Upper lobe of left lung (tissue), 6 donors: ENCODE measurements around the gene AKAP11. TPM values are rescaled to one million over a fixed set of nuclear protein-coding genes. Genes with fewer than 3 reads are reported as not detected.

Experiments
- ATAC-seq, 2 donors: fragments of 200-7000 bp; cut with Tn5 transposase; one replicate each; pipeline ENCODE4 v1.9.1; 2022; ENCODE audit warnings: mild to moderate bottlenecking in 2 of 2, moderate library complexity in 2 of 2; ENCODE audit not compliant: low FRiP score in 2 of 2
- DNase-seq, 2 donors: peaks; one replicate each; pipeline ENCODE4 v3.0.0-alpha.2; 2019 to 2020
- H3K27ac ChIP-seq, 4 donors: fragments of 200-600 bp; sonication (generic); one replicate each; pipeline ENCODE4 v1.5.1; 2016 to 2019
- H3K27me3 ChIP-seq, 4 donors: fragments of 200-600 bp; sonication (generic); one replicate each; pipeline ENCODE4 v1.5.1; 2017 to 2019
- H3K36me3 ChIP-seq, 4 donors: fragments of 200-600 bp; sonication (generic); one replicate each; pipeline ENCODE4 v1.5.1; 2016 to 2019
- H3K4me1 ChIP-seq, 4 donors: fragments of 200-600 bp; sonication (generic); one replicate each; pipeline ENCODE4 v1.5.1; 2018 to 2019
- H3K4me3 ChIP-seq, 4 donors: fragments of 200-600 bp; sonication (generic); one replicate each; pipeline ENCODE4 v1.5.1; 2017 to 2019; ENCODE audit warnings: mild to moderate bottlenecking in 2 of 4, moderate library complexity in 1 of 4
- H3K9me3 ChIP-seq, 4 donors: fragments of 200-600 bp; sonication (generic); one replicate each; pipeline ENCODE4 v1.5.1; 2018 to 2019
- EP300 ChIP-seq, 4 donors: sonication (generic); formaldehyde crosslinking; IDR thresholded peaks; one replicate each; pipeline ENCODE4 v1.5.1; 2017; ENCODE audit warnings: antibody characterized with exemption in 4 of 4, control low read depth in 2 of 4
- POLR2A ChIP-seq, 4 donors: fragments of 450-650 bp; IDR thresholded peaks; one replicate each; pipeline ENCODE4 v1.5.1; 2016 to 2017; ENCODE audit warnings: antibody characterized with exemption in 4 of 4, mild to moderate bottlenecking in 2 of 4
- POLR2AphosphoS5 ChIP-seq, 2 donors: sonication (generic); formaldehyde crosslinking; IDR thresholded peaks; one replicate each; pipeline ENCODE4 v1.5.1; 2017; ENCODE audit warnings: antibody characterized with exemption in 2 of 2
- WGBS, 2 donors: methylation state at CpG; one replicate each; pipeline ENCODE4 v1.1.5; 2017 to 2018; 5-methylcytosine and 5-hydroxymethylcytosine counted together
- total RNA-seq, 6 donors: library from RNA; depleted of rRNA in 4 of 6; stranded (reverse); fragments of >200 nt in 4 of 6; gene quantifications; one replicate each; pipeline versions ENCODE4 v1.1.0 to v1.2.1, GENCODE V29; 2016 to 2021
- TF ChIP-seq, protein P1 (sequence below), 6 experiments: fragments of 450-650 bp in 4 of 6; fragments of 200-600 bp in 2 of 6; sonication (generic) in 2 of 6; IDR thresholded peaks; one replicate each; pipeline ENCODE4 v1.5.1; 2016 to 2019; ENCODE audit warnings: antibody characterized with exemption in 6 of 6
- donor health status: DM: no; HTN: no; CAD: no; lungs with moderate emphysema.
- donor health status: DM: no; HTN: yes; CAD: no; lungs with severe emphysema.

The AKAP11 gene
- total RNA-seq, 6 donors from 2014 or later, result 22.8 to 72.2 (median 25.9) TPM

DNA sequence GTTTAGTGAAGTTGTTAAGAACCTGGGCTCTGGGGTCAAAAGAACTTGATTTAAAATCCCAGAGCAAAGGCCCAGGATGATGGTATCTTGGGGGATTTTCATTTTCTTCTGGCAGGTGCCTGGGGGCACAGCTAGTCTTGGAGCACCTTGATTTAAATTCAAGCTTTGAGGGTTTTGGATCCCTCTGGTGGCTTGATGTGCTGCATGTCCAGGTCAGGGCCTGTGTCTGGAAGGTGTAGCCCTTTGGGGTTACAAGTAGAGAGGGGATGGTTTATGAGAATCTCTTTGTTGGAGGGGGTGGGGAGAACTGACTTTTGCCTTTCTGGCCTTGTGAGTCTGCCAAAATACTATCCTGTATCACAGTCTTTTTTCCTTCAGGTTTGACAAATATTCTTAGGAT is 55.8 kb downstream of the AKAP11 start:
- H3K9me3 ChIP-seq, result no peaks in the 10 kb centered on the region
- H3K4me1 ChIP-seq, result no peaks in the 10 kb centered on the region
- H3K27me3 ChIP-seq, result no peaks in the 10 kb centered on the region
- no peak for TF ChIP-seq POLR2AphosphoS5 (IDR thresholded peaks at IDR 0.05)
- TF ChIP-seq, protein P1, sequence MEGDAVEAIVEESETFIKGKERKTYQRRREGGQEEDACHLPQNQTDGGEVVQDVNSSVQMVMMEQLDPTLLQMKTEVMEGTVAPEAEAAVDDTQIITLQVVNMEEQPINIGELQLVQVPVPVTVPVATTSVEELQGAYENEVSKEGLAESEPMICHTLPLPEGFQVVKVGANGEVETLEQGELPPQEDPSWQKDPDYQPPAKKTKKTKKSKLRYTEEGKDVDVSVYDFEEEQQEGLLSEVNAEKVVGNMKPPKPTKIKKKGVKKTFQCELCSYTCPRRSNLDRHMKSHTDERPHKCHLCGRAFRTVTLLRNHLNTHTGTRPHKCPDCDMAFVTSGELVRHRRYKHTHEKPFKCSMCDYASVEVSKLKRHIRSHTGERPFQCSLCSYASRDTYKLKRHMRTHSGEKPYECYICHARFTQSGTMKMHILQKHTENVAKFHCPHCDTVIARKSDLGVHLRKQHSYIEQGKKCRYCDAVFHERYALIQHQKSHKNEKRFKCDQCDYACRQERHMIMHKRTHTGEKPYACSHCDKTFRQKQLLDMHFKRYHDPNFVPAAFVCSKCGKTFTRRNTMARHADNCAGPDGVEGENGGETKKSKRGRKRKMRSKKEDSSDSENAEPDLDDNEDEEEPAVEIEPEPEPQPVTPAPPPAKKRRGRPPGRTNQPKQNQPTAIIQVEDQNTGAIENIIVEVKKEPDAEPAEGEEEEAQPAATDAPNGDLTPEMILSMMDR (IDR thresholded peaks at IDR 0.05), result no peak
- TF ChIP-seq EP300 (IDR thresholded peaks at IDR 0.05), result no peak
- no peak for TF ChIP-seq POLR2A (IDR thresholded peaks at IDR 0.05)
- H3K27ac ChIP-seq, result no peak overlapping the region
- H3K4me3 ChIP-seq, result no peak overlapping the region
- DNase-seq, result no peak
- H3K36me3 ChIP-seq, result no peaks in the 10 kb centered on the region
- peak in 1 of 2 donors; percentile 43 for ATAC-seq

DNA sequence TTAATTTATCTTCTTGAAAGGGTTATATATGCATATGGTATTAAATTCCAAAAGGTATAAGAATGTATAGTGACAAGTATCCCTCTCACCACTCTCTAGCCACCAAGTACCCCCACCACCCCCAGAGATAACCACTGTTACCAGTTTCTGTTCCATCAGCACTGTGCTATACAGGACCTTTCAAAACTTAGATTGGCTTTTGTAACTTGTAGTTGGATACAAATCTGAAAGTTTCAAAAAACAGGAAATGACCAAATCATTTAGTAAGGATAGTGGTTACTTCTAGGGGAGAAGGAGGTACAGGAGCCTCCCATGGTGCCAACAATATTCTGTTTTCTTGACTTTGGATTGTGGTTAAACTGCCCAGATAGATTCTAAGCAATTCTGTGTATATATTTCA is 56.7 kb downstream of the AKAP11 start:
- H3K27me3 ChIP-seq, result no peaks in the 10 kb centered on the region
- H3K4me3 ChIP-seq, result no peak overlapping the region
- H3K27ac ChIP-seq, result no peak overlapping the region
- no peak for DNase-seq
- no peaks in the 10 kb centered on the region for H3K36me3 ChIP-seq
- H3K9me3 ChIP-seq, result no peaks in the 10 kb centered on the region
- no peak for ATAC-seq
- no peaks in the 10 kb centered on the region for H3K4me1 ChIP-seq
- TF ChIP-seq EP300 (IDR thresholded peaks at IDR 0.05) (no peak), POLR2AphosphoS5 (IDR thresholded peaks at IDR 0.05) (no peak), POLR2A (IDR thresholded peaks at IDR 0.05) (no peak)
- TF ChIP-seq, protein P1 (IDR thresholded peaks at IDR 0.05), result no peak

DNA sequence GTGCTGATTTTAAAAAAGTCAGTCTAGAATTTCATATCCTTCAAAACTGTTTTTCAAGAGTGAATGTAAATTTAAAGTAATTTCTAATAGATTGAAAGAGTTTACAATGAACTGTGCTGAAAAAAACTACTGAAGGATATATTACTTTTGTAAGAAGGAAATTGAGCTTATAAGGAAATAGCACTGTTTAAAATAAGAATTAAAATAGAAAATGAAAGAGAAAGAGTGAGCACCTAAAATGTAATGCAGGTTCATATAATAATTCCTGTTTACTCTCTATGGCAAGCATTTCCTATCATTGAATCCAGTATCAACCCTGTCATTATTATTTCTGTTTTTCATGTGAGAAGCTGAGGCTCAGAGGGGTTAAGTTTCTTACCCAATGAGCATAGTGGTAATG is 57.3 kb downstream of the AKAP11 start:
- no peaks in the 10 kb centered on the region for H3K9me3 ChIP-seq
- H3K4me3 ChIP-seq, result no peak overlapping the region
- no peaks in the 10 kb centered on the region for H3K27me3 ChIP-seq
- no peak for TF ChIP-seq POLR2AphosphoS5 (IDR thresholded peaks at IDR 0.05)
- TF ChIP-seq, protein P1 (IDR thresholded peaks at IDR 0.05), result no peak
- TF ChIP-seq EP300 (IDR thresholded peaks at IDR 0.05), result no peak
- TF ChIP-seq POLR2A (IDR thresholded peaks at IDR 0.05), result no peak
- H3K27ac ChIP-seq, result no peak overlapping the region
- DNase-seq (no peak), ATAC-seq (no peak)
- H3K4me1 ChIP-seq, result no peaks in the 10 kb centered on the region
- no peaks in the 10 kb centered on the region for H3K36me3 ChIP-seq

DNA sequence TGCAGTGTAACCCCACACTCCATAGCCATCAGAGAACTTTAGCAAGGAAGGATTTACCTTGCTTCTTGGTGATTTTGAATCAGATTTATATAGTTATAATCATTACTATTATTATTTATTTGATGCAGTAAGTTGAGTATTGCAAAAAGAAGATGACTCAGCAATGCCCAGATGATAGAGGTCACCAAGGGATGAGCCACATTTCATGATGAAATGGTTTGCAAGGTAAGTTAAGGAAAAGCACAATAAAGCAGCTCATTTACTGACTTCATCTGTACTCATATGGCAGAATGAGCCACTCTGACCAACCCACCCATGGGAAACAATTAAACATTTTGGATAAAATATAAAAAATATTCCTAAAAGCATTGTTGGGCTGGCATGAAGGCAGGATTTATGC is 59.1 kb downstream of the AKAP11 start:
- Histone ChIP-seq H3K36me3 (no peaks in the 10 kb centered on the region), H3K9me3 (no peaks in the 10 kb centered on the region), H3K4me3 (no peak overlapping the region), H3K4me1 (no peaks in the 10 kb centered on the region), H3K27me3 (no peaks in the 10 kb centered on the region), H3K27ac (no peak overlapping the region)
- DNase-seq, result no peak
- TF ChIP-seq POLR2A (IDR thresholded peaks at IDR 0.05) (no peak), EP300 (IDR thresholded peaks at IDR 0.05) (no peak), POLR2AphosphoS5 (IDR thresholded peaks at IDR 0.05) (no peak)
- TF ChIP-seq, protein P1 (IDR thresholded peaks at IDR 0.05), result no peak
- ATAC-seq, result no peak

DNA sequence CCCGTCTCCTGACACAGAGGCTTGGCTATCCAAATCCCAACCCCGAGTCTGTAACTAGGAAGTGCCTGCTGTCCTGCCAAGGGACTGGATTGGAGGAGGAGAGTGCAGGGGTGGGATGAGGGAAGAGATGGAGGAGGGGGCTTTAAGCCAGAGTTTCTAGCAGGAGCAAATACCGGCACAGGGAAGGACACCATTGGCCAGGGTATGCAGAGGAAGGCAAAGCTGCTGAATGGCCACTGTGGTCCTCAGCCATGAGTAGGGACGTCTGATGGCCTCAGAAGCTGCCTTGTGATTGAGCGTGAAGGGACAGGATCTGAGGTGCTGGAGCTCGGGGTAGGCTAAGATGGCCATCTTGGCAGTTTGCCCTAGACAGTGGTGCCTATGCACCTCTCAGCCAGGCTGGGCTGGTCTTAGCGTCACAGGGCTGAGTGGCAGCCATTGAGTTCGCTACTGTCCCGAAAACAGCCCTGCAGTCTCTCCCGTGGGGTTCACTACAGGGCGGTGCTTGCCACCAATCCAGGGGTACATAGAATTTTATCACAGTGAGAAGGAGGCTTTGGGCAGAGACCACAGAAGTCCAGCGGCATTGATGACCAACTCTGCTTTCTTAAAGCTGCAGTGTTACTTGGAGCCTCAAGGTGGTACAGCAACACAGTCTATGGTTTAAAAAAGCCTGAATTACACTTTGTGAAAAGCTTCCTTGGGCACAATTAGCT is 61.8 kb downstream of the AKAP11 start:
- no peak overlapping the region for H3K4me3 ChIP-seq
- ATAC-seq (peak; percentile 30 to 35), DNase-seq (peak in 1 of 2 donors; percentile 1)
- no peak overlapping the region for H3K27ac ChIP-seq
- 71 to 76% methylated on average over 11 to 12 of the region's 12 CpGs for WGBS, 2 donors
- H3K36me3 ChIP-seq, result no peaks in the 10 kb centered on the region
- TF ChIP-seq, protein P1 (IDR thresholded peaks at IDR 0.05), result peak in 3 of 6 experiments; percentile 11 to 28 (median 17)
- TF ChIP-seq POLR2AphosphoS5 (IDR thresholded peaks at IDR 0.05), result no peak
- no peaks in the 10 kb centered on the region for H3K27me3 ChIP-seq
- no peaks in the 10 kb centered on the region for H3K4me1 ChIP-seq
- H3K9me3 ChIP-seq, result no peaks in the 10 kb centered on the region
